Osteoblast (primary cell): ENCODE measurements around the gene KAT6B. TPM values are rescaled to one million over a fixed set of nuclear protein-coding genes. Genes with fewer than 3 reads are reported as not detected.
"Not testable (repeated sequence)": the region's sequence is repeated elsewhere in the genome, so short reads cannot be mapped to it uniquely, and the experiment has no call there.

Source experiments
- DNase-seq: peaks from one replicate; pipeline ENCODE4 v3.0.0; 2011; ENCODE audit warnings: low spot score, mixed read lengths; ENCODE audit not compliant: insufficient read length; ENCODE audit errors: missing footprints
- H2AFZ ChIP-seq: 2 replicates; pipeline ENCODE4 v1.6.0; 2011; ENCODE audit warnings: mild to moderate bottlenecking, low read length
- H3K27ac ChIP-seq: 2 replicates; pipeline ENCODE4 v1.5.1; 2011; ENCODE audit warnings: mild to moderate bottlenecking, low read depth, low read length, moderate library complexity
- H3K27me3 ChIP-seq: 2 replicates; pipeline ENCODE4 v1.6.0; 2012; ENCODE audit warnings: mild to moderate bottlenecking, control low read depth, inconsistent platforms, low read length, moderate library complexity; ENCODE audit not compliant: insufficient read depth
- H3K36me3 ChIP-seq: 2 replicates; pipeline ENCODE4 v1.5.1; 2011; ENCODE audit warnings: mild to moderate bottlenecking, low read length, control low read depth, moderate library complexity; ENCODE audit not compliant: insufficient read depth
- H3K4me1 ChIP-seq: 2 replicates; pipeline ENCODE4 v1.5.1; 2011; ENCODE audit warnings: mild to moderate bottlenecking, low read length, control low read depth, moderate library complexity; ENCODE audit not compliant: insufficient read depth
- H3K4me2 ChIP-seq: 2 replicates; pipeline ENCODE4 v1.6.0; 2011; ENCODE audit warnings: mild to moderate bottlenecking, low read length; ENCODE audit not compliant: insufficient read depth
- H3K4me3 ChIP-seq: fragments of 200-600 bp; sonication (generic); 3 replicates; pipeline ENCODE4 v1.5.1; 2012; ENCODE audit warnings: mild to moderate bottlenecking, low read length, inconsistent platforms; ENCODE audit not compliant: insufficient read depth
- H3K79me2 ChIP-seq: 2 replicates; pipeline ENCODE4 v1.6.0; 2012; ENCODE audit warnings: mild to moderate bottlenecking, low read length, control low read depth, inconsistent platforms; ENCODE audit not compliant: insufficient read depth
- H3K9me3 ChIP-seq: 2 replicates; pipeline ENCODE4 v1.5.1; 2011; ENCODE audit warnings: low read depth, low read length, control low read depth
- H4K20me1 ChIP-seq: 2 replicates; pipeline ENCODE4 v1.6.0; 2012; ENCODE audit warnings: mild to moderate bottlenecking, low read length, control low read depth; ENCODE audit not compliant: insufficient read depth
- CTCF ChIP-seq: IDR thresholded peaks from 2 replicates; pipeline ENCODE4 v1.5.1; 2011; ENCODE audit warnings: mild to moderate bottlenecking, low read depth, low read length, moderate library complexity; ENCODE audit errors: extremely low read depth
- total RNA-seq: library from RNA; depleted of rRNA; stranded (reverse); fragments of >200 nt; gene quantifications from 2 replicates; pipeline ENCODE4 v1.2.3, GENCODE V29; 2012

KAT6B gene
- total RNA-seq, 1 donor: 24.6 TPM

GRCh38 chr10:74786126-74786525 lies 40.3 kb upstream of the KAT6B start:
- no peaks in the 10 kb centered on the region for H3K9me3 ChIP-seq
- H3K4me1 ChIP-seq: no peaks in the 10 kb centered on the region
- no peak overlapping the region for H3K4me2 ChIP-seq
- H4K20me1 ChIP-seq: no peaks in the 10 kb centered on the region
- H3K27ac ChIP-seq: no peak overlapping the region
- no peak overlapping the region for H2AFZ ChIP-seq
- no peak for TF ChIP-seq CTCF
- no peaks in the 10 kb centered on the region for H3K36me3 ChIP-seq
- no peak overlapping the region for H3K4me3 ChIP-seq
- no peak for DNase-seq
- no peaks in the 10 kb centered on the region for H3K79me2 ChIP-seq
- no peaks in the 10 kb centered on the region for H3K27me3 ChIP-seq

GRCh38 chr10:74787457-74787856 lies 38.9 kb upstream of the KAT6B start:
- no peak overlapping the region for H2AFZ ChIP-seq
- no peak overlapping the region for H3K27ac ChIP-seq
- H3K4me2 ChIP-seq: no peak overlapping the region
- no peak overlapping the region for H3K4me3 ChIP-seq
- H3K9me3 ChIP-seq: no peaks in the 10 kb centered on the region
- H3K27me3 ChIP-seq: no peaks in the 10 kb centered on the region
- no peak for TF ChIP-seq CTCF
- DNase-seq: no peak
- H3K4me1 ChIP-seq: no peaks in the 10 kb centered on the region
- no peaks in the 10 kb centered on the region for H3K79me2 ChIP-seq
- no peaks in the 10 kb centered on the region for H4K20me1 ChIP-seq
- H3K36me3 ChIP-seq: no peaks in the 10 kb centered on the region

GRCh38 chr10:74791979-74792378 lies 34.4 kb upstream of the KAT6B start:
- H3K36me3 ChIP-seq, H3K9me3 ChIP-seq, H3K79me2 ChIP-seq, DNase-seq, H4K20me1 ChIP-seq, H3K4me2 ChIP-seq, H3K4me3 ChIP-seq, H2AFZ ChIP-seq, H3K4me1 ChIP-seq, H3K27me3 ChIP-seq, H3K27ac ChIP-seq: not testable (repeated sequence)

- Histone ChIP-seq H3K36me3 (no peaks in the 10 kb centered on the region), H3K27me3 (no peaks in the 10 kb centered on the region), H3K27ac (no peak overlapping the region), H3K4me1 (no peaks in the 10 kb centered on the region), H3K4me2 (no peak overlapping the region), H3K79me2 (no peaks in the 10 kb centered on the region), H4K20me1 (no peaks in the 10 kb centered on the region), H3K4me3 (no peak overlapping the region), H3K9me3 (no peaks in the 10 kb centered on the region), H2AFZ (no peak overlapping the region)
- no peak for DNase-seq
- TF ChIP-seq CTCF: no peak
Observed at GRCh38 chr10:74792726-74793125, 33.7 kb upstream of the KAT6B start.

GRCh38 chr10:74793240-74793639 lies 33.2 kb upstream of the KAT6B start:
- DNase-seq, H2AFZ ChIP-seq, H3K4me1 ChIP-seq, H3K9me3 ChIP-seq, H3K27ac ChIP-seq, H3K4me2 ChIP-seq, H3K36me3 ChIP-seq, H3K27me3 ChIP-seq, H4K20me1 ChIP-seq, H3K4me3 ChIP-seq, H3K79me2 ChIP-seq: not testable (repeated sequence)
